GM15510 (cell line): ENCODE measurements around the gene KIAA0513.

ENCODE experiments used
- POLR2A ChIP-seq: IDR thresholded peaks from 3 replicates; pipeline ENCODE4 v1.6.1; 2011; ENCODE audit warnings: borderline replicate concordance; ENCODE audit not compliant: insufficient read length; ENCODE audit errors: extremely low read depth

Gene KIAA0513

GRCh38 chr16:85027349-85027957, at the start of gene KIAA0513:
Gene KIAA0513, plus strand, starts transcription at chr16:85027795. Its CDS starts 39,277 bp downstream, at chr16:85067072.
- peak; percentile 85 for TF ChIP-seq POLR2A

GRCh38 chr16:84979516-84979915, 48.1 kb upstream of the KIAA0513 start:
- no peak for TF ChIP-seq POLR2A

- no peak for TF ChIP-seq POLR2A
Measured at GRCh38 chr16:84982434-84982833, 45.2 kb upstream of the KIAA0513 start.

GRCh38 chr16:84985079-84986065, 42.2 kb upstream of the KIAA0513 start:
- TF ChIP-seq POLR2A: no peak

GRCh38 chr16:84986102-84986501, 41.5 kb upstream of the KIAA0513 start:
- no peak for TF ChIP-seq POLR2A

GRCh38 chr16:84986879-84987278, 40.7 kb upstream of the KIAA0513 start:
- TF ChIP-seq POLR2A: no peak

- no peak for TF ChIP-seq POLR2A
Measured at GRCh38 chr16:84988328-84989080, 39.1 kb upstream of the KIAA0513 start.

GRCh38 chr16:84989749-84990620, 37.6 kb upstream of the KIAA0513 start:
- TF ChIP-seq POLR2A: no peak

GRCh38 chr16:84990782-84991181, 36.8 kb upstream of the KIAA0513 start:
- no peak for TF ChIP-seq POLR2A

GRCh38 chr16:84992717-84993075, 34.9 kb upstream of the KIAA0513 start:
- no peak for TF ChIP-seq POLR2A

- no peak for TF ChIP-seq POLR2A
Measured at GRCh38 chr16:84993926-84994325, 33.7 kb upstream of the KIAA0513 start.

GRCh38 chr16:84995663-84996062, 31.9 kb upstream of the KIAA0513 start:
- no peak for TF ChIP-seq POLR2A

GRCh38 chr16:84996365-84996764, 31.2 kb upstream of the KIAA0513 start:
- no peak for TF ChIP-seq POLR2A

GRCh38 chr16:84999200-84999599, 28.4 kb upstream of the KIAA0513 start:
- TF ChIP-seq POLR2A: no peak
